GM18858 (cell line): ENCODE measurements around the gene CLEC4G.
"Not testable (repeated sequence)": the region's sequence is repeated elsewhere in the genome, so short reads cannot be mapped to it uniquely, and the experiment has no call there.

Source experiments
- ATAC-seq: cut with Tn5 transposase; IDR thresholded peaks from one replicate; pipeline ENCODE4 v1.9.1; 2021; ENCODE audit not compliant: unreplicated experiment

The CLEC4G gene

DNA sequence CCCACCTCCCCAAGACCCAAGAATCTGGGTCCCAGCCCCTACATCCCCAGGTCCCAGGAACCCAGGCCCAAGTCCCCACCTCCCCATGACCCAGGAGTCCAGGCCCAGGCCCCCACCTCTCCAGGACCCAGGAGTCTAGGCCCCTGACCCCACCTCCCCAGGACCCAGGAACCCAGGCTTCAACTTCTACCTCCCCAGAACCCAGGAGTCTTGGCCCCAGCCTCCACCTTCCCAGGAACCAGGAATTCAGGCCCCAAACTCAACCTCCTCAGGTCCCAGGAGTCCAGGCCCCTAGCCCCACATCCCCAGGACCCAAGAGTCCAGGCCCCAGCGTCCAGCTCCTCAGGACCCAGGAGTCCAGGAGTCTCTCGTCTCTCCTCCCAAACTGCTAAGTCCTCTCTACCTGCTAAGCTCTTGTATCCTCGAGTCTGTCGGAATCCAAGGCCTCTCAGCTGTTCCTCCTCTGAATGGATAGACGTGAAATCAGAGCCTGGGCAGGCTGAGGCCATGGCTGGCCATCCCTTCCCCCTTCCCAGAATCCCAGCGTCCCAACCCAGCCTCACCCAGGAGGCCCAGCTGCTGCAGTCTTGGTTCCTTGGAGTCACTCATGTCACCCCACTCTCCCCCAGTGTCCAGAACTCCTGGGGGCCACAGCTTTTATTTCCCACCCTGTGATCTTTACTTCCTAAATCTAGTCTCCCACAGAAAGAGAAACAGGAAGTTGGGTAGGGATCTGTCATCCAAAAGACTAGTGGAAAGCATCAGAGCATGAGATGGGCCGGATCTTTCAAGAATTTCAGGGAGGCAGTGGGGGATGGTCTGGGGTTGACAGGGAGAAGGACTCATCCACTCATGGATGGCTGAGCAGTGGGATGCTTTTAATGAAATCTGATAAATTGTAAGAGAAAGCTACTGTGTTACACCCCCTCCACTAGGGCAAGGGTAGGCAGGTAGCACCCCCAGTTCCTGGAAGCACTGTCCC is 15.3 kb upstream of the CLEC4G start, which contains the start of gene CD209:
Gene CD209 (minus strand): TSS at position 632 of the 982 bp plus-strand sequence. CDS start 23 bp downstream, at position 609.
- no peak for ATAC-seq

GRCh38 chr19:7746306-7746705 is 14.4 kb upstream of the CLEC4G start:
- ATAC-seq: not testable (repeated sequence)

DNA sequence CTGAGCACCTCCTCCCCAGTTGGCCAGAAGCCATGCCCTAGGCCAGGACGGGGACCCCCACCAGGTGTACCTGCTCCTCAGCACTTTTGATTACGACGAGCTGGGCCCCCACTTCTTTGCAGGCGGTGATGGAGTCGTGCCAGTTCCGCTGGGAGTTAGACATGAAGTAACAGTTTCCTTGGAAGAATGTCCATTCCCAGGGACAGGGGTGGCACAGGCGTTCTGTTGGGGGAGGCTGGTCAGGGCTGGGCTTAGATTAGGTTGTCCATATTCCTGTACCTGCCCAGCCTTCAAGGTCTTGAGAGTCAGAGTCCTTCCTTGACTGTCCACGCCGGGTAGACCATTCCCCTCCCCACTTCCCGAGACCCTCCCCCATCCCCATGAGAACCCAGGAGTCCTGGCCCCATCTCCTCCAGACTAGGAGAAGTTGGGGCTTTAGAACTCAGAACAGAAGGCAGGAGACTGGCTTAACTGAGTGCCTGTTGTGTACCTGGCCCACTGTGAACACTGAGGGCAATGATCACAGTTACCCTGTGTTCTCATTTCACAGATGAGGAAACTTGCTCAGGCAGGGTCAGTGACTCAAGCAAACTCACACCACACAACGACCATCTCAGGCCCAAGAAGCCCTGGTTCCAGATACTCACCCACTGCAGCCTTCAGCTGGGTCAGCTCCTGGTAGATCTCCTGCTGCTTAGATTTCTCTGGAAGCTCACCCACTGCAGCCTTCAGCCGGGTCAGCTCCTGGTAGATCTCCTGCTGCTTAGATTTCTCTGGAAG is 13.2 kb upstream of the CLEC4G start:
- no peak for ATAC-seq

DNA sequence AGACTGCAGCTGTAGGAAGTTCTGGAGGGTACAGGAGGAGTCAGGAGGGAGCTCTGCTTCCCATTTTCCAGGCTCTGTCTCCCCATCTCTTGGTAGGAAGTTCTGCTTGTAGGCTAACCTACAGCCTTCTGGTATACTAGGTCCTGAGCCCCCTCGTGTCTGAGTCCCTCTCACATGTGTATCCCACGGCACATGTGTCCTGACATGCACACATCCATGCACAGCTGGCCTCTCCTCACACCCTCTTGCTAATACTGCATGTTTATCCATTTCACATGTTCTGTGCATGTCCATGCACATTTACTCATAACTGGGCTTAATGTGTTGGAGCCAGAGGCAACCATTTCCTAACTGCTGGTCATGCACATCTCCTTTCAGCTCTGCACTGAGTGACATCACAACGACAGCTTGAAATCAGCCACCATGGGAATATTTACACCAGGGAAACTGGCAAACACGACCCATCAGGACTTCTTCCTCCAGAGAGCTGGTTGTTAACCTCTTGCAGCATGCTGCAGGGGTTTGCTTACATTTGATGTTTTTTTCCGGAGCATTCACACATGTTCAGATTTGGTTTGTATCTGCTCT is 12.4 kb upstream of the CLEC4G start:
- no peak for ATAC-seq

DNA sequence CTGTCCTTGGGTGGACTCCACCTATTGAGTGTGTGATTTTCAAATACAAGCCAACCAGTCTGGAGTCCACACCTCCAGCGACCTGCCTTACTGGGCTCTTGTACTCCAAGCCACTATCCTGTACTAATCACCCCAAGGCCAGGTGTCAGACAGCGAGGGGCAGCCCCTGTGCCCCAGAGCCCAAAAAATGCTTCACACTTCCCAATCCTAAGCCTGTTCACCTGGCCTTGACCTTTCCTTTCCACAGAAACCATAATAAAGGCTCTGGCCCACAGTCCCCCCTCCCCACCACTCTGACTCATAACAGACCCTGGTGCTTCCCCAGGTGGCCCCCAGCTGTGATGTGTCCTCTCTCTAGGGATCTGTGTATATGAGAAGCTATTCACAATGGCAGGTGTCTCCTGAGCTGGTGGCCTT is 11.5 kb upstream of the CLEC4G start:
- no peak for ATAC-seq

DNA sequence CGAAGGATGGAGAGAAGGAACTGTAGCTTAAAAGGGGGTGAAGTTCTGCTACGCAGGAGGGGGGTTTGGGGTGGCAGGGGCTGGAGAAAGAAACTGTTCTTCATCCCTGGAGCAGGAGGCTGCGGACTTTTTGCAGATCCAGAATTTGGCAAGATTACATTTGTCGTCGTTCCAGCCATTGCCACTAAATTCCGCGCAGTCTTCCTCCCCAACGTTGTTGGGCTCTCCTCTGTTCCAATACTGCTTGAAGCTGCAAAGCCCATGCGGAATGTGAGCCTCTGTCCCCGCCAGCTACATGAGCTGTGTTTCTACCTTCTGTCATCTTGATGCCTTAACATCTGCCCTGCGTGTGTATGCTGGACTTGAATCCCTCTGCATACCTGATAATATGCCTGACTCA is 11.1 kb upstream of the CLEC4G start:
- no peak for ATAC-seq

GRCh38 chr19:7742575-7742974 is 10.7 kb upstream of the CLEC4G start:
- no peak for ATAC-seq

- no peak for ATAC-seq
Measured at GRCh38 chr19:7740682-7741054, 8.8 kb upstream of the CLEC4G start.

DNA sequence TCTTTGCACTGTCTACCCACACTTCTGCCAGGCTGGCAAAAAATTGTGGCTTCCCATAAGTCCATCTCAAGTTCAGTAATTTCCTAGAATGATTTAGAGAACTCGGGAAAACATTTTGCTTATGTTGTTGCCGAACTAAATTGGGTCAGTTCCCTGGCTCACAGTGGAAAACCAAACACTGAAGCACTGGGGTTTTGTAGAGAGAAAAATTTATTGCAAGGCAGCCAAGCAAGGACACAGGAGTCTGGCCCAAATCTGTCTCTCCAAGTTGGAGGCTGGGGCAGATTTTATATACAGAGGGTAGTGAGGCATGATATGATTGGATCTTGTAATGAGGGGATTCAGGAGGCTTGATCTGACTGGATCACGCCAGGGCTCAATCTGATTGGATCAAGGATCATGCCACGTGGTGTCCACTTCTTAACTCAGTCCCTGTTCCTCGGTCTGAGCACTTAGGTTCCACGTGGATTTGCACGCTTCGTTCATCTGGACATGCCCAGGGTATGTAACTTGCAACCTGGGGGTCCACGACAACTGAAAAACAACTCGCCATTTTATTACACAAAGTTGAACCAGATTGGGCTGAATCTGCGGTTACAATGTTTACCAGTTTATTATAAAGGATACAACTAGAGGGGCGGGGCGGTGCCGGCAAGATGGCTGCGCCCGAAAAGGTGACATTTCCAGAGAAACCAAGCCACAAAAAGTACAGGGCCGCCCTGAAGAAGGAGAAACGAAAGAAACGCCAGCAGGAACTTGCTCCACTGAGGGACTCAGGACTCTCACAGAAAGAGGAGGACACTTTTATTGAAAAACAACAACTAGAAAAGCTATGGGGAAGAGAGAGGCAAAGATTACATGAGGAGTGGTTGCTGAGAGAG is 8.1 kb upstream of the CLEC4G start:
- no peak for ATAC-seq

- no peak for ATAC-seq
Measured at GRCh38 chr19:7739211-7739755, 7.4 kb upstream of the CLEC4G start.

DNA sequence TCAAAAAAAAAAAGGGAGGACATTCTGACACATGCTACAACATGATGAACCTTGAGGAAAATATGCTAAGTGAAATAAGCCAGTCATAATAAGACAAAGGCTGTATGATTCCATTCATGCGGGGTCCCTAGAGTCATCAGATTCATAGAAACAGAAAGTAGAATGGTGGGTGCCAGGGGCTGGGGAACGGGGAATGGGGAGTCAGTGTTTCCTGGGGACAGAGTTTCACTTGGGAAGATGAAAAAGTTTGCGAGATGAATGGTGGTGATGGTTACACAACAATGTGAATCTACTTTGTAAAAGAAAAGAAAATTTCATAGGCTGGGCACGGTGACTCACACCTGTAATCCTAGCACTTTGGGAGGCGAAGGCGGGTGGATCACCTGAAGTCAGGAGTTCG is 6.1 kb upstream of the CLEC4G start:
- ATAC-seq: no peak

- ATAC-seq: no peak
Measured at GRCh38 chr19:7737215-7737614, 5.3 kb upstream of the CLEC4G start.

GRCh38 chr19:7736148-7736547 is 4.2 kb upstream of the CLEC4G start:
- ATAC-seq: no peak

GRCh38 chr19:7734220-7735203 is 2.6 kb upstream of the CLEC4G start:
- no peak for ATAC-seq

- no peak for ATAC-seq
Measured at GRCh38 chr19:7733376-7733775, 1.5 kb upstream of the CLEC4G start.

DNA sequence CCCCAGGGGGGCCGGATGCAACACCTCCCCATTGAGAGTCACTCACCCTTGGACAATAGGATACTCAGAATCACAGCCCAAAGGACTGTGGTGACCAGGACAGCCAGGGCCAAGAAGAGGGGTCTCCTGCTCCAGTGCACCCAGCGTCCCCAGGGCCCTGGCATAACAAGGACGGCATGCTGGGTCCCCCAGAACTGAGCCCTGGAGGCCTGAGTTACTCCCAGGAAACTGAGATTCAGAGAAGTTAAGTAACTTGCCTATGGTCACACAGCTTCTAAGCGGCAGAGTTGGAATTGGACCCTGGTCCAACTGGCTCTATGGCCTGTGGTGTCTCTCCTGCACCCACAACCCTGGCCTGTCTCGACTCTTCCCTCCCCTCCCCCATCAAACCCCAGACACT is 295 bp downstream of the CLEC4G start:
- no peak for ATAC-seq

DNA sequence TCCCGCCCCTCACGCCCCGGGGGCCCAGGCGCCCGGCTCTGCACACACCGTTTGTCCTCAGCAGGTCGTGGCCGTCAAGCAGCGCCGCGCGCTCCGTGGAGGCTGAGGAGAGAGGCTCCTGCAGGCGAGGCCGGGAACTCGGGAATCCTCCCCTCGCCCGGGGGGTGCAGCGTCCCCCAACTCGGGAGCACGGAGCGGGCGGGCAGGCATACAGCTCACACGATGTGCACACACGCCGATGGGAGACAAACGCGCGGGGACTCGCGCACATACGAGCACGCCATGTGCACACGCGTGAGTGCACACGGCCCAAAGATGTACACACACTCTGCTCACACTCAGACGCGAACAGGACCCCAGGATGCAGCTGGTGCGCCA is 703 bp downstream of the CLEC4G start:
- no peak for ATAC-seq

DNA sequence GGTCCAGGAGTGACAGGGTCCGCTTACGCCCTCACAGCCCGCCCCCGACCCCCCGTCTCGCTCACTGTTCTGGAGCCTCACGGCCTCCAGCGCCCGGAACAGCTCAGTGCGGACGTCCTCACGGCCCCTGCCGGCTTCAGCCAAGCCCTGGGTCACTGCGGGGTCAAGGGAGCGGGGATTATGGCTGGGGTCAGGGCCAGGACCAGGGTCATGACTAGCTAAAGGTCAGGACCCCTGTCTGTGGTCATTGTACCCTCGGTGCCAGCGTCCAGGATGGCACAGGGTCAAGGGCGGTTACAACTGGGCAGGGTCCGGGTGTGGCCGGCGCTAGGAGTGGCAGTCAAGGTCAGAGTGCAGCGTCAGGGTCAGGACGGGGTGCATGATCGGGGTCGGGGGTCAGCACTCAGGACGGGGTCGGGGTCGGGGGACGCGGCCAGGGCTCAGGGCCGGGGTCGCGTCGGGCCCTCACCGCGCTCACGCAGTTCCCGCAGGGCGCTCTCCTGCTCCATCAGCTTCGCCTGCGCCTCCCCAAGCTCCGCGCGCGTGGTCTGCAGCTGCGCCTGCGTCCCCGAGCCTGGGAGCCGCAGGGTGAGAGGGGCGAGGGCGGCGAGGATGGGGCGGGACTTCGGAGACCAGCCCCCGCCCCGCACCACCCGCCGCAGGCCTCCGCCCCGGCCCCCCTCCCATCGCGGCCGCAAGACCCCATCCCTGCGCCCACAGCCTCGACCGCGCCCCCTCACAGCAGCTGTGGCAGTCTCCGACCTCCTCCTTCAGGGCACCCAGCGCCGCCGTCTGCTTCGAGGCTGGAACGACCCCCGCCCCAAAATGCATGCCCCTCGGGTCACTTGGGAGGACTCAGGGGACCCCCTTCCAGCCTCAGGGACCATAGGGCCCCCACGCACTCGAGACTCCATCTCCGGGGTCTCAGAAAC is 1.4 kb downstream of the CLEC4G start:
- no peak for ATAC-seq
